VCaP (cell line): ENCODE measurements around the gene RBM10.
A peak's percentile ranks its signal among the peaks of the same experiment; 100 is the strongest.

Experiments
- H3K27ac ChIP-seq: fragments of 450-650 bp; 2 replicates; pipeline ENCODE4 v1.5.1; 2017
- CTCF ChIP-seq: fragments of 450-650 bp; conservative IDR thresholded peaks from 2 replicates; pipeline ENCODE4 v1.5.1; 2017; ENCODE audit warnings: mild to moderate bottlenecking, moderate library complexity

Gene RBM10

DNA sequence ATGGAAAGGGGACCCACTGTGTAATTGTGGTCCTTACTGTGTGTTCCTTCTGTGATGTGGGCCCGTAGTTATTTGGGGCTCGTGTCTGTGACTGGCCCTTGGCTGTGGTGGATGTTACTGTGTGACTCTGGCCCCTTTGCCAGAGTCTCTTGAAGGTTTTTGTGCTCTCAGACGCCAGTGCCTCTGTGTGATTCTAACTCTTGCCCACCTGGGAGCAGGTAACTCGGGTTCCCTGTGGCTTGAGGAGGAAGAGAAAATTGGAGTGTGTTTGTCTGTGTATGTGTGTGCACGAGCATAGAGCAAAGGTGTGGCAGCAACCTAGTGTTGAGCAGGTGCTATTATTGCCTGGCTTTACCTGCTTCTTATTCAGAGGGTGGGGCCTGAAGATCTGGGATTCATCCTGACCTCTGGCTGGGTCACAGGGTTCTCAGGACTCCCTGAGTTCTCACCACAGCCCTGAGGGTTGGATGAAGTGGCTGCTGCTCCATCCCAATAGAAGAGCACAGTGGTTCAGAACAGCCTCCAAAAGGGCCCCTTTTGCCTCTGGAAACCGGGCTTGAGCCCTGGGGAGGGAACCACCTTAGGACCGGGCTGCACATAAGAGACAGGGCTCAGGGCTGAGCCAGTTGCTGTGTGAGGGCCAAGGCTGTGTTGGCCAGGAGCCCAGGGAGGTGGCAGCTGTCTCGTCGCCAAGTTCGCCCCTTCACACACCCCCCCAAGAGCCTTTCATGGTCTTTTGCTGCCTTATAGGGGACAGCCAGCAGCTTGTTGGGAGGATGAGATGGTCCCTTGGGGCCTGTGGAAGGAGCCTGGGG lies 1.3 kb downstream of the RBM10 start:
- TF ChIP-seq CTCF = no peak
- peak overlapping the region; percentile 90 for H3K27ac ChIP-seq

DNA sequence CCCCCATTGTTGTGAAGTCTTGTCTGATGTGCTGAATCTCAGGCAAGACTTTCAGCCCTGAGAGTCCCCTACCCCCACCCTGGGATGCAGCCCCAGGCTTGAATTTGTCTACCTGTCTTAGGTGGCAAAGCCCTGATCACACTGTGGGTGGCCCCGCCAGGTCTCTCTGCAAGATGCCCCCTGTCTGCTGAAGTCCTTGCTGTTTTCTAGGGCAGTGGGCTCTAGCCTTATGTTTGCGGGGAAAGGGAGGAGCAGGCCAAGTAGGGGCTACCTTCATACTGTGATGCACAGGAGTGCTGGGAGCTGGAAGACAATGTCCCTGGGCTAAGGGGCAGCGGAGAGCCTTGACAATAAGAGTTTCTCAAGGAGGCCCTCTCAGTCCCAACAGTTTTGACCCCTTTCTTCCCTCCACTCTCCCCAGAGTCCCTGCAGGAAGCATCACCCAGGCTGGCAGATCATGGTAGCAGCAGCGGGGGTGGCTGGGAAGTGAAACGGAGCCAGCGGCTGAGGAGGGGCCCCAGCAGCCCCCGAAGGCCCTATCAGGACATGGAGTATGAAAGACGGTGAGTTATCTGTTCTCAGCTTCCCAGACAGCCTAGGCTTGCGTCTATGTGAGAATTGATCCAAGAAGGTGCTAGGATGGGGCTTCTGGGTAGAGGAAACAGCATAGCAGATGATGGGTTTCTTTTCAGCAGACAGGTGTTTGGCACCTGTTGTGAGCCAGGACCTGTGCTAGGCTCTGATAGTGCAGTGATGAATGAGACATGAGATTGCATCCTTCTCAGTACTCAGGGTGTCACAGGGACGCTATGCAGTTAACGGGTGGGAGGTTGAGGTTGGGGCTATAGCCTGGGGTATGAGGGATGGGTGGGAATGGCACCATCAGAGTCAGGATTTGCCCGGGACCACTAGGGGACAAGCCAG lies 2.2 kb downstream of the RBM10 start:
- peak overlapping the region; percentile 90; the same call in 1 of the 2 replicates for H3K27ac ChIP-seq
- TF ChIP-seq CTCF = no peak

DNA sequence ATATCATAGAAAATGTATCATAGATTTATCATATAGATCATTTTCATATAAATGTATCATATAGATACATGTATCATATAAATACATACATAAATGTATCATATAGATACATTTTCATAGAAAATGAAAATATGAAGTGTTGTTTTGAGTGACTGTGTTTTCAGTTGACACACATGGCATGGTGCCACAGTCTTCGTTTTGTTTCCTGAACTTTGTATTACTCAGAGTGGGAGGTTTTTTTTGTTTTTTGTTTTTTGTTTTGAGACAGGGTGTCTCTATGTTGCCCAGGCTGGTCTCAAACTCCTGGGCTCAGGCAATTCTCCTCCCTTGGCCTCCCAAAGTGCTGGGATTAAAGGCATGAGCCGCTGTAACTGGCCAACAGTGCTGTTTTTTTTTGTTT lies 3.9 kb downstream of the RBM10 start:
- H3K27ac ChIP-seq = no peak overlapping the region
- no peak for TF ChIP-seq CTCF

DNA sequence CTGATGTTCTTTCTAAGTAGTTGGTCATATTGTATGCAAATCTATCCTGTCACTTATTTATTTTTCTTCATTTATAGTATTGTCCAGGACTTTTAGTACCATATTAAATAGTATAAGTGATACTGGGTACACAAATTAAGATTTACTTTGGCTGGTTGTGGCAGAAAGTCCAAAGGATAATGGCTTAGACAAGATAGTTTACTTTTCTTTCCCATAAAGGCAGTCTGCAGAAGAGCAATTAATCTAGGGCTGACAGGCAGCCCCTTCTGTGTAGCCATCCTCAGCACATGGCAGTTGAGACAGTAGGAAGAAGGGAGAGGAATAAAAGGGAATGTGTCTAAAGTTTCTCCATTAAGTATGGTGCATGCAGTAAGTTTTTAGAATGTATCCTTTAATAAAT lies 6.4 kb downstream of the RBM10 start:
- H3K27ac ChIP-seq = peak overlapping the region; percentile 60
- TF ChIP-seq CTCF = no peak

DNA sequence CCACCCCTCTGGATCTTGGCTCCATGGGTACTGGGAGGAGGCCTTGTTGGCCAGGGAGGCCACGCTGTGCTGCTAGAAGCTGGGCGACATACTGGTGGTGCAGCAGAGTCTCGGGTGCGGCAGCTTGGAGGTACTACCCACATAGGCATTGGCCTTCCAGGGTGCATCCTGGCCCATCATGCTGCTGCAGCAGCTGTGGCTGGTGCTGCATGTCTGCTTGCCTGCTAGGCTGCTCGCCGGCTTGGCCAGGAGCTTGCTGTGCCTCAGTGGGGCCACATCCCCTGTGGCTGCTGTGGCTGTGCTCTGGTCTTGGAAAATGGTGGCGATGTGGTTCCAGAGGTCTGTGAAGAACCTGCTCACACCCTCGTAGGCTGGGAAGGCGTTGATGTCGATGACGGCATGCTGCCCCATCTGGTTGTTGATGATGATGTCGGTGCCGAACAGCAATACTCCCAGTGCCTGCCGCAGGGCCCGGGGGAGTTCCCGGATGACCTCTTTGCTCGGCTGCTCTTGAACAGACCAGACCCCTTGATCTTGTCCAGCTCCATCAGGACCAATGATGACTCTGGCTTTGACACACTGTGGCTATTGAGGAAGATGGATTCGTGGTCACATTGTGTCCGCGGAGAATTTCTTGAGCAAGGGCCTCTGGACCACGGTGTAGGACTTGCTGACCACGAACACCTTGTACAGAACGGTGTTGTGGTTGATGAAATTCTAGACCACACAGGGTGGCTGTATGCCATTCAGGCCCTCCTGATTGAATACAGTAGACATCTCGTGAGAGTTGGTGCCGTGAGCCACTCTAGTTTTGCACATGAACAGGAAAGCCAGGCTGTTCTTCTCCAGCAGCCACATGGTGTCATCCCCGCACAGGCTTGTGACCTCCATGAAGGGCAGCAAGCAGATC lies 11.8 kb downstream of the RBM10 start:
- no peak overlapping the region for H3K27ac ChIP-seq
- no peak for TF ChIP-seq CTCF

DNA sequence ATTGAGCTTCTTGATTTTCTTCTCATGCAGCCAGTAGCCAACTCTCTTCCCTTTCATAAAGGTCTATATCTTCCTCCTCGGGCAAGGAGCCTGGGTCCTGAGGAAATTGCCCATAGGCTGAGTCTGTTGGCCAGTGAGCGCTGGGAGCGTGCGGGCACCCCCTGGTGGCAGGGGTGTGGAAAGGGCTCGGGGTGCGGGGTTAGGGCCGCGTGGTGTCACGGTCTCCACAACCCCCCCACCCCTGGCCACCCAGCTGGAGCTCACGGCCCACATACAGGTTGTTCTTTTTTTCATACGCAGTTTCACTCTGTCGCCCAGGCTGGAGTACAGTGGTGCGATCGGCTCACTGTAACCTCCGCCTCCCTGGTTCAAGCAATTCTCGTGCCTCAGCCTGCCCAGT lies 13.1 kb downstream of the RBM10 start:
- no peak for TF ChIP-seq CTCF
- H3K27ac ChIP-seq = no peak overlapping the region
